CD14-positive monocyte (primary cell): Measurements from ENCODE around the gene SLC32A1. TPM values are rescaled to one million over a fixed set of nuclear protein-coding genes. Genes with fewer than 3 reads are reported as not detected.

Source experiments
- DNase-seq, 3 donors: peaks; one replicate each; pipeline ENCODE4 v3.0.0-alpha.2; 2011 to 2022
- H2AFZ ChIP-seq: 2 replicates; pipeline ENCODE4 v1.6.0; 2012; ENCODE audit warnings: mild to moderate bottlenecking, low read depth, low read length, inconsistent platforms; ENCODE audit not compliant: insufficient read depth, poor library complexity, severe bottlenecking
- H3K27ac ChIP-seq, 2 donors: 1 replicate in 1 of 2; 2 replicates in 1 of 2; pipeline ENCODE4 v1.5.1; 2012 to 2013; ENCODE audit warnings: low read length in 2 of 2, control low read depth in 1 of 2, inconsistent platforms in 1 of 2, low read depth in 1 of 2, mild to moderate bottlenecking in 1 of 2
- H3K27me3 ChIP-seq, 2 donors: one replicate each; pipeline versions ENCODE4 v1.6.0 to v1.6.1; 2011 to 2013; ENCODE audit warnings: low read length in 2 of 2; ENCODE audit not compliant: control insufficient read depth in 2 of 2, insufficient read depth in 2 of 2
- H3K36me3 ChIP-seq, 2 donors: replicated peaks in 1 of 2; 1 replicate in 1 of 2; 2 replicates in 1 of 2; pipeline versions ENCODE4 v1.5.1 to v1.6.1; 2012 to 2013; ENCODE audit warnings: low read length in 2 of 2, control low read depth in 1 of 2, inconsistent platforms in 1 of 2, mild to moderate bottlenecking in 1 of 2; ENCODE audit not compliant: insufficient read depth in 2 of 2, control insufficient read depth in 1 of 2
- H3K4me1 ChIP-seq, 2 donors: 1 replicate in 1 of 2; 2 replicates in 1 of 2; pipeline versions ENCODE4 v1.5.1 to v1.6.1; 2012 to 2013; ENCODE audit warnings: low read length in 2 of 2, control low read depth in 1 of 2, inconsistent platforms in 1 of 2, mild to moderate bottlenecking in 1 of 2, moderate library complexity in 1 of 2; ENCODE audit not compliant: insufficient read depth in 2 of 2, control insufficient read depth in 1 of 2
- H3K4me2 ChIP-seq: replicated peaks from 2 replicates; pipeline ENCODE3; 2012; ENCODE audit warnings: low read length, moderate library complexity, mild to moderate bottlenecking; ENCODE audit not compliant: poor library complexity, severe bottlenecking; ENCODE audit errors: extremely low read depth
- H3K4me3 ChIP-seq, 3 experiments: fragments of 200-600 bp in 1 of 3; sonication (generic) in 1 of 3; replicated peaks in 1 of 3; 1 replicate in 2 of 3; 2 replicates in 1 of 3; pipeline ENCODE4 v1.5.1; 2011 to 2013; ENCODE audit warnings: low read length in 3 of 3, mild to moderate bottlenecking in 3 of 3, control low read depth in 2 of 3, low read depth in 2 of 3, inconsistent platforms in 1 of 3, moderate library complexity in 1 of 3
- H3K79me2 ChIP-seq: 2 replicates; pipeline ENCODE4 v1.6.0; 2012; ENCODE audit warnings: mild to moderate bottlenecking, control low read depth, inconsistent platforms, low read length, moderate library complexity; ENCODE audit not compliant: insufficient read depth
- H3K9ac ChIP-seq: 2 replicates; pipeline ENCODE4 v1.6.0; 2017; ENCODE audit warnings: low read length, mild to moderate bottlenecking; ENCODE audit not compliant: insufficient read depth, poor library complexity, severe bottlenecking
- H3K9me3 ChIP-seq, 2 donors: replicated peaks in 1 of 2; 1 replicate in 1 of 2; 2 replicates in 1 of 2; pipeline versions ENCODE4 v1.5.1 to v1.6.1; 2012 to 2013; ENCODE audit warnings: low read length in 2 of 2, control low read depth in 1 of 2; ENCODE audit not compliant: control insufficient read depth in 1 of 2, insufficient read depth in 1 of 2
- H4K20me1 ChIP-seq: 2 replicates; pipeline ENCODE4 v1.6.0; 2012; ENCODE audit warnings: mild to moderate bottlenecking, low read length, control low read depth, moderate library complexity; ENCODE audit not compliant: insufficient read depth
- H3K27ac Mint-ChIP-seq, 7 donors: one replicate each; pipeline ENCODE4 v1.8.0; 2020; ENCODE audit warnings: mild to moderate bottlenecking in 7 of 7, mixed read lengths in 7 of 7, moderate library complexity in 6 of 7, inconsistent platforms in 2 of 7
- H3K27me3 Mint-ChIP-seq, 3 donors: one replicate each; pipeline ENCODE4 v1.8.0; 2021 to 2022; ENCODE audit warnings: low read depth in 3 of 3, mild to moderate bottlenecking in 3 of 3, mixed read lengths in 3 of 3, moderate library complexity in 3 of 3, inconsistent platforms in 1 of 3
- H3K36me3 Mint-ChIP-seq, 2 donors: one replicate each; pipeline ENCODE4 v1.8.0; 2020; ENCODE audit warnings: mixed read lengths in 2 of 2, inconsistent platforms in 1 of 2, mild to moderate bottlenecking in 1 of 2
- H3K4me1 Mint-ChIP-seq: one replicate; pipeline ENCODE4 v1.8.0; 2020; ENCODE audit warnings: mild to moderate bottlenecking, mixed read lengths
- H3K4me3 Mint-ChIP-seq, 2 donors: one replicate each; pipeline ENCODE4 v1.8.0; 2020; ENCODE audit warnings: mild to moderate bottlenecking in 2 of 2, mixed read lengths in 2 of 2, moderate library complexity in 1 of 2
- H3K9me3 Mint-ChIP-seq, 7 donors: one replicate each; pipeline ENCODE4 v1.8.0; 2020 to 2022; ENCODE audit warnings: mixed read lengths in 7 of 7, mild to moderate bottlenecking in 6 of 7, moderate library complexity in 6 of 7, inconsistent platforms in 2 of 7
- CTCF ChIP-seq: fragments of 200-600 bp; IDR thresholded peaks from one replicate; pipeline ENCODE4 v1.8.0; 2022; ENCODE audit warnings: antibody characterized with exemption, mild to moderate bottlenecking
- WGBS: methylation state at CpG from one replicate; pipeline ENCODE4 v1.1.5; 2013; ENCODE audit warnings: missing lambda C conversion rate; ENCODE audit not compliant: insufficient coverage; 5-methylcytosine and 5-hydroxymethylcytosine counted together
- intact Hi-C, 2 donors: fragments of 100-400 bp; cut with micrococcal nuclease; formaldehyde crosslinking; loops; one replicate each; pipeline versions ENCODE4 v1.15.0 to v1.15.1; 2023
- polyA plus RNA-seq, 3 donors: library from polyadenylated mRNA; depleted of rRNA in 1 of 3; unstranded in 2 of 3; stranded (reverse) in 1 of 3; fragments of 300-500 nt in 2 of 3; fragments of >200 nt in 1 of 3; fragmentation: Illumina TruSeq in 2 of 3; gene quantifications; 1 replicate in 2 of 3; 2 replicates in 1 of 3; pipeline ENCODE4 v1.2.3, GENCODE V29; 2012 to 2021
- small RNA-seq: library from RNA; depleted of rRNA; stranded (forward); fragments of <200 nt; gene quantifications from one replicate; pipeline ENCODE3, GENCODE V24; 2012; ENCODE audit warnings: low read depth; ENCODE audit not compliant: insufficient read length

The SLC32A1 gene
- polyA plus RNA-seq, 3 donors: not detected

- intact Hi-C loops: no loop called here
These were observed 52.1 kb downstream of the SLC32A1 start for GRCh38 chr20:38776363-38776762.

More at GRCh38 chr20:38776363-38776762, 52.1 kb downstream of the SLC32A1 start:
- Histone ChIP-seq H3K4me3 (no peak overlapping the region), H2AFZ (no peak overlapping the region), H3K27me3 (no peaks in the 10 kb centered on the region), H3K79me2 (no peaks in the 10 kb centered on the region), H3K4me1 (no peaks in the 10 kb centered on the region), H3K27ac (no peak overlapping the region), H3K9me3 (peaks cover 2 to 5% of the 10 kb centered on the region in 2 donors), H4K20me1 (no peaks in the 10 kb centered on the region), H3K4me2 (no peak overlapping the region), H3K36me3 (peaks cover 31 to 49% of the 10 kb centered on the region in 2 donors), H3K9ac (no peak overlapping the region)
- Mint-ChIP-seq H3K4me3 (no peak overlapping the region), H3K27ac (no peak overlapping the region), H3K9me3 (peaks cover 0 to 17% (median 8%) of the 10 kb centered on the region in 7 donors), H3K27me3 (peaks cover 0 to 2% (median 1%) of the 10 kb centered on the region in 3 donors), H3K36me3 (peaks cover 44 to 57% of the 10 kb centered on the region in 2 donors), H3K4me1 (no peaks in the 10 kb centered on the region)
- TF ChIP-seq CTCF: no peak
- DNase-seq: no peak
- WGBS: 99% methylated on average over 7 of the region's 11 CpGs

Small RNAs within 50 kb of the gene (small RNA-seq; reads per million reads assigned to genes)
- gene RF00017: not detected

Other genes with a start within 250 kb of the SLC32A1 start
- not detected for gene ADIG, start 143.3 kb upstream of the SLC32A1 start, polyA plus RNA-seq
- not detected for gene ARHGAP40, start 122.7 kb upstream of the SLC32A1 start, polyA plus RNA-seq
- gene ACTR5, start 24.0 kb downstream of the SLC32A1 start, polyA plus RNA-seq: 10 to 100 TPM in 1 of 3 donors, 1 to 10 TPM in 2; 6.6 to 15.6 (median 7.3) TPM
- 1 to 10 TPM; 1.1 to 4.4 (median 1.4) TPM for gene PPP1R16B, start 81.2 kb downstream of the SLC32A1 start, polyA plus RNA-seq
- gene FAM83D, start 201.9 kb downstream of the SLC32A1 start, polyA plus RNA-seq: under 1 TPM in 2 of 3 donors, not detected in 1; 0.09 to 0.15 TPM
- 10 to 100 TPM in 1 of 3 donors, 1 to 10 TPM in 2; 1.6 to 11.2 (median 2.7) TPM for gene DHX35, start 237.9 kb downstream of the SLC32A1 start, polyA plus RNA-seq